GM23248 (cell line): ENCODE measurements around the gene TFAP2B.

ENCODE experiments used
- EZH2 ChIP-seq: fragments of 200-600 bp; sonication (generic); IDR thresholded peaks from 2 replicates; pipeline ENCODE4 v1.6.1; 2018; ENCODE audit warnings: antibody characterized with exemption, mild to moderate bottlenecking; ENCODE audit not compliant: insufficient read depth, poor library complexity, severe bottlenecking
- EZH2phosphoT487 ChIP-seq: fragments of 200-600 bp; sonication (generic); IDR thresholded peaks from 2 replicates; pipeline ENCODE4 v1.6.1; 2018; ENCODE audit warnings: antibody characterized with exemption, moderate library complexity, mild to moderate bottlenecking, low read depth; ENCODE audit not compliant: insufficient read depth

GRCh38 chr6:50780382-50780781 lies 38.3 kb upstream of the TFAP2B start:
- TF ChIP-seq EZH2 = no peak
- no peak for TF ChIP-seq EZH2phosphoT487
